Measurements from ENCODE around the gene KCTD5. TPM values are rescaled to one million over a fixed set of nuclear protein-coding genes. Genes with fewer than 3 reads are reported as not detected.

Gene KCTD5
- total and polyA plus RNA-seq, 2 of the 8 experiments (the other 6 are each of a cell fraction or from before 2014, with no cell fraction given) = 26.6 to 31.8 TPM

DNA sequence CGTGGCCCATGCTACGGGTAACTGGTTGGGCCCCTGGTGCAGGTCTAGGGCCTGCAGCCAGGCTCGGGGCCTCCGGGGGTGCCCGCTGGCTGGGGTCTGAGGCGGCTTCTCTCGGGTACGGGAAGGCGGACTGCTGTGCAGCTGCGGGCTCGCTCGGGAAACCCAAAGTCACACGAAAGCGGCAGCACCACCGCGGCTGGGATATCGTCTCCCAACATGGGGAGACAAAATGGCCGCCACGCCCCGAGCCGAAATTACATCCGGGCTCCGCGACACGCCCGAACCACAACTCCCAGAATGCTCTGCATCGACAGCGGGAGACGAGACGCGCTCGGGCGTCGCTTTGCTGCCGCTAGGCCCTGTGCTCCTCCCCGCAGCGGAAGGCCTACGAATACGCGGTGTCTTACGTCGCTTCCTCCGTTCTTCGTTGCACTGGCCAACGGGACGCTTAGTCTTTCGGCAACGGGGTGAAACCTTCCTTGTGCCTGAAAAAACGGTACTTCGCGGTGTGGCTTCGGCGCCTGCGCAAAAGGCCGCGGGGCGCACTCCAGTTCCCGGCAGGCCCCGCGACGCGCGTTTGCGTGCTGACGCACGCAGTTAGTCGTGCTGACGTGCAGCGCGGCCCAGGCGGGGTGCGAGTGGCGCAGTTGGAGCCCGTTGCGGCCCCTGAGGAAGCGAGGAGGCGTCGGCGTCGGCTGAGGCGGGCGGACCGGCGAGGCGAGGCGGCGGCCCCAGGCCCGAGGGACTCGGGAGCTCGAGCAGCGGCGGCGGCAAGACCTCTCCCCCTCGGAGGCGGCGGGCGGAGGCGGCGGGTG lies 69.9 kb downstream of the KCTD5 start, which contains the start of gene SRRM2 (continued):
- TF ChIP-seq RNF2 (IDR thresholded peaks at IDR 0.05; ENCODE audit: borderline replicate concordance, low read depth, low read length, missing control alignments, poor library complexity, severe bottlenecking) = no peak
- no peak for TF ChIP-seq BCL11A (IDR thresholded peaks at IDR 0.05; ENCODE audit: low read depth in 2 of 2, low read length in 2 of 2)
- no peak for TF ChIP-seq RXRA (IDR thresholded peaks at IDR 0.05; ENCODE audit: insufficient read depth, low read depth, low read length)
- peak; percentile 96 for TF ChIP-seq PHF8 (conservative IDR thresholded peaks at IDR 0.05; ENCODE audit: low read depth, low read length)
- TF ChIP-seq CHD1 (IDR thresholded peaks at IDR 0.05; ENCODE audit: low read depth, low read length) = no peak
- peak; percentile 47; the same call in 1 of the 2 replicates for TF ChIP-seq SP1 (IDR thresholded peaks at IDR 0.05; ENCODE audit: low read depth, low read length)
- TF ChIP-seq SP4 (IDR thresholded peaks at IDR 0.05; ENCODE audit: low read length) = no peak; the same call in 1 of the 2 replicates
- TF ChIP-seq, protein P1, sequence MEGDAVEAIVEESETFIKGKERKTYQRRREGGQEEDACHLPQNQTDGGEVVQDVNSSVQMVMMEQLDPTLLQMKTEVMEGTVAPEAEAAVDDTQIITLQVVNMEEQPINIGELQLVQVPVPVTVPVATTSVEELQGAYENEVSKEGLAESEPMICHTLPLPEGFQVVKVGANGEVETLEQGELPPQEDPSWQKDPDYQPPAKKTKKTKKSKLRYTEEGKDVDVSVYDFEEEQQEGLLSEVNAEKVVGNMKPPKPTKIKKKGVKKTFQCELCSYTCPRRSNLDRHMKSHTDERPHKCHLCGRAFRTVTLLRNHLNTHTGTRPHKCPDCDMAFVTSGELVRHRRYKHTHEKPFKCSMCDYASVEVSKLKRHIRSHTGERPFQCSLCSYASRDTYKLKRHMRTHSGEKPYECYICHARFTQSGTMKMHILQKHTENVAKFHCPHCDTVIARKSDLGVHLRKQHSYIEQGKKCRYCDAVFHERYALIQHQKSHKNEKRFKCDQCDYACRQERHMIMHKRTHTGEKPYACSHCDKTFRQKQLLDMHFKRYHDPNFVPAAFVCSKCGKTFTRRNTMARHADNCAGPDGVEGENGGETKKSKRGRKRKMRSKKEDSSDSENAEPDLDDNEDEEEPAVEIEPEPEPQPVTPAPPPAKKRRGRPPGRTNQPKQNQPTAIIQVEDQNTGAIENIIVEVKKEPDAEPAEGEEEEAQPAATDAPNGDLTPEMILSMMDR (IDR thresholded peaks at IDR 0.05; ENCODE audit: control extremely low read depth in 1 of 3, insufficient read depth in 1 of 3, low read depth in 1 of 3, low read length in 3 of 3) = no peak
- no peak for TF ChIP-seq CHD2 (IDR thresholded peaks at IDR 0.05; ENCODE audit: low read length)
- TF ChIP-seq POLR2A (IDR thresholded peaks at IDR 0.05; ENCODE audit: control extremely low read depth in 1 of 2, low read depth in 2 of 2, low read length in 2 of 2) = peak; percentile 85 to 95
- peak; percentile 10 for TF ChIP-seq ASH2L (IDR thresholded peaks at IDR 0.05; ENCODE audit: low read length)
- TF ChIP-seq, protein P2, sequence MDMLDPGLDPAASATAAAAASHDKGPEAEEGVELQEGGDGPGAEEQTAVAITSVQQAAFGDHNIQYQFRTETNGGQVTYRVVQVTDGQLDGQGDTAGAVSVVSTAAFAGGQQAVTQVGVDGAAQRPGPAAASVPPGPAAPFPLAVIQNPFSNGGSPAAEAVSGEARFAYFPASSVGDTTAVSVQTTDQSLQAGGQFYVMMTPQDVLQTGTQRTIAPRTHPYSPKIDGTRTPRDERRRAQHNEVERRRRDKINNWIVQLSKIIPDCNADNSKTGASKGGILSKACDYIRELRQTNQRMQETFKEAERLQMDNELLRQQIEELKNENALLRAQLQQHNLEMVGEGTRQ (IDR thresholded peaks at IDR 0.05; ENCODE audit: low read length) = no peak
- TF ChIP-seq EGR1 (IDR thresholded peaks at IDR 0.05; ENCODE audit: borderline replicate concordance, low read depth, low read length) = no peak
- TF ChIP-seq TEAD4 (IDR thresholded peaks at IDR 0.05; ENCODE audit: low read depth, low read length) = peak; percentile 14; the same call in 1 of the 2 replicates
- TF ChIP-seq, protein P3, sequence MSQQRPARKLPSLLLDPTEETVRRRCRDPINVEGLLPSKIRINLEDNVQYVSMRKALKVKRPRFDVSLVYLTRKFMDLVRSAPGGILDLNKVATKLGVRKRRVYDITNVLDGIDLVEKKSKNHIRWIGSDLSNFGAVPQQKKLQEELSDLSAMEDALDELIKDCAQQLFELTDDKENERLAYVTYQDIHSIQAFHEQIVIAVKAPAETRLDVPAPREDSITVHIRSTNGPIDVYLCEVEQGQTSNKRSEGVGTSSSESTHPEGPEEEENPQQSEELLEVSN (IDR thresholded peaks at IDR 0.05) = peak; percentile 66
- TF ChIP-seq, protein P4, sequence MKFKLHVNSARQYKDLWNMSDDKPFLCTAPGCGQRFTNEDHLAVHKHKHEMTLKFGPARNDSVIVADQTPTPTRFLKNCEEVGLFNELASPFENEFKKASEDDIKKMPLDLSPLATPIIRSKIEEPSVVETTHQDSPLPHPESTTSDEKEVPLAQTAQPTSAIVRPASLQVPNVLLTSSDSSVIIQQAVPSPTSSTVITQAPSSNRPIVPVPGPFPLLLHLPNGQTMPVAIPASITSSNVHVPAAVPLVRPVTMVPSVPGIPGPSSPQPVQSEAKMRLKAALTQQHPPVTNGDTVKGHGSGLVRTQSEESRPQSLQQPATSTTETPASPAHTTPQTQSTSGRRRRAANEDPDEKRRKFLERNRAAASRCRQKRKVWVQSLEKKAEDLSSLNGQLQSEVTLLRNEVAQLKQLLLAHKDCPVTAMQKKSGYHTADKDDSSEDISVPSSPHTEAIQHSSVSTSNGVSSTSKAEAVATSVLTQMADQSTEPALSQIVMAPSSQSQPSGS (IDR thresholded peaks at IDR 0.05; ENCODE audit: low read length) = no peak; the same call in 1 of the 2 replicates
- TF ChIP-seq, protein P5, sequence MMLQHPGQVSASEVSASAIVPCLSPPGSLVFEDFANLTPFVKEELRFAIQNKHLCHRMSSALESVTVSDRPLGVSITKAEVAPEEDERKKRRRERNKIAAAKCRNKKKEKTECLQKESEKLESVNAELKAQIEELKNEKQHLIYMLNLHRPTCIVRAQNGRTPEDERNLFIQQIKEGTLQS (IDR thresholded peaks at IDR 0.05; ENCODE audit: insufficient read depth, low read depth, low read length) = no peak
